HG02943 (cell line): Measurements from ENCODE around the gene TNK1.

Experiments
- ATAC-seq: cut with Tn5 transposase; IDR thresholded peaks from one replicate; pipeline ENCODE4 v1.9.1; 2021; ENCODE audit warnings: mild to moderate bottlenecking, low read depth, moderate library complexity; ENCODE audit not compliant: unreplicated experiment

TNK1 gene

GRCh38 chr17:7408252-7408727 is 27.4 kb downstream of the TNK1 start:
- no peak for ATAC-seq

- ATAC-seq = no peak
Measured at GRCh38 chr17:7408863-7409262, 28.0 kb downstream of the TNK1 start.

DNA sequence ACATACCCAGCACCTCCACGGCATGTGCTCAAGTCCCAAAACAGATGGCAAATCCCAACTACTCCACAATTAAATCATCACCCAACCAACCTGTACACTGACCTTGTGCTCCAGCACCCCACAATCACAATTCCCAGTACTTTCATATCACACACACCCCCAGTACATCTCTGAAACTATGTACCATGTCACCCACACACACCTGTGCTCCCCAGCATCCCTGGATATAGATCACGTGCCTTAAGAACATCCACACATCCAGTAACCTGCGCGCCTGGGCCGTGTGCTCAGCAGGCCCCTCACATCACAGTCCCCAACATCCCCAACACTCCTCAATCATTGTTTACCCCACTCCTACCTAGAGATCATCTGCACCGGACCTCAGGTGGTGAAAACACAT is 28.8 kb downstream of the TNK1 start:
- ATAC-seq = no peak

GRCh38 chr17:7410634-7411426 is 29.9 kb downstream of the TNK1 start:
- ATAC-seq = no peak

DNA sequence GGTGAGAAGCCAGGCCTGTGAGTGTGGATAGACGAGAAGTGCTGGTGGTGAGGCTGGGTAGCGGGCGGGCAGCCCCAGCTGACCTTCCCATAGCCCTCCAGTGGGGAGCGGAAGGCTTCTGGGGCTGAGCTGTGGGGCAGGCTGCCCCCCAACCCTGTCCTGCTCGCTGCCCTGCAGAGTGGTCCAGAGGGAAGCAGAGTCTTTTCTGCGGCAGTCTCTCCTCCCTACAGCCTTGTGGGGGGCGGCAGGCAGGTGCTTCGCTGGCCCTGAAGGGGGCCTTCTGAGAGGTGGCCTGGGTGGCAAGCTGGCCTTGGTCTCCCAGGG is 30.5 kb downstream of the TNK1 start:
- ATAC-seq = no peak

DNA sequence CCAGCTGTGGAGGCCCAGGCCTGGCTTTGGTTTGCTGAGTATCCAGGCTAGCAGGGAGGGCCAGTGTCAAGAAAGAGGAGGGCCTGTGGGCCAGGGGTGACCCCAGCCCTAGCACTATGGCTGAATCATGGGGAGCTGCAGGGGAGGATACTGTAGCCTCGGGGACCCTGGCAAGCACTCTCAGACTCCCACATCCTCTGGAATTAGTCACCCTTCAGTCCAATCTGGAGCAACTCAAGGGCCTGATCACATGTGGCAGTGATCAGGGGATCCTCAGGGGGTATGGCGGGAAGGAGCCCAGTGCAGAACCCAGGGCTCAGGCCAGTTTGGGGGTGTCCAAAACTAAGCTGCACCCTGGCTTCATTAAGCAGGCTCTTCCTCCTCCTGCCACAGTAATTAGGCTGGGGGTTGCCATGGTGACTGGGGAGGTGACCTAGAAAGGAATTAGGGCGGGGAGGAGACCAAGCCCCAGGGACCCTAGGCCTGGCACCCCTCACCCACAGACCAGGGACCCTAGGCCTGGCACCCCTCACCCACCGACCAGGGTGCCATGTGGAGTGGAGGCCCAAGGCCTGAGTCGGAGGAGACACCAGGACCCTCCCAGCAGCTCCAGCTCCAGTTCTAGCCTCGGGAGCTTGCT is 32.6 kb downstream of the TNK1 start:
- ATAC-seq = no peak

- no peak for ATAC-seq
Measured at GRCh38 chr17:7414837-7415236, 33.9 kb downstream of the TNK1 start.

DNA sequence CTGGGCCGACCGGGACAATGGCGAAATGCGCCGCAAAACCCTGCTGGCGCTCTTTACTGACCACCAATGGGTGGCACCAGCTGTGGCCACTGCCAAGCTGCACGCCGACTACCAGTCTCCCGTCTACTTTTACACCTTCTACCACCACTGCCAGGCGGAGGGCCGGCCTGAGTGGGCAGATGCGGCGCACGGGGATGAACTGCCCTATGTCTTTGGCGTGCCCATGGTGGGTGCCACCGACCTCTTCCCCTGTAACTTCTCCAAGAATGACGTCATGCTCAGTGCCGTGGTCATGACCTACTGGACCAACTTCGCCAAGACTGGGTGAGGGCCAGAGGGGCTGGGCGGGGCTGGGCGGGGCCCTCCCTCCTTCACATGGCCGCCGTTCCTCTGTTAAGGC is 34.9 kb downstream of the TNK1 start:
- no peak for ATAC-seq

DNA sequence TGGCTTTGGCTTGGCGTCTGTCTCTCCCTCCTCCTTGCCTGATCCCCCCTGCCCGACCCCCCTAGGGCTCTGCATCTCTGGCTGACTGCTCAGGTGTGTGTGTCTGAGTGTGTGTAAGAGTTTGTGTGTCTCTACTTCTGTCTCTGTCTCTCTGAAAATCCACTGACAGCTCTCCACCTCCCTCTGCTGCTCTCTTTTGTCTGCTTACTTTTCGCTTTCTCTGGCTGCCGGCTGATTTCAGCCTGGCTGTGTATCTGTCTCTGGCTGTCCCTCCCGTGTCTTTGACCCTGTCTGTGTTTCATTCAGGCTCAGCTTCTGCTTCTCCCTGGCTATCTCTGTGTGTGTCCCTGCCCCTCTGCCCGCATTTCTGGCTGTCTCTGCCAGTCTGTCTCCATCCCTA is 35.4 kb downstream of the TNK1 start:
- ATAC-seq = no peak

- ATAC-seq = no peak
Measured at GRCh38 chr17:7417056-7417655, 36.3 kb downstream of the TNK1 start.

DNA sequence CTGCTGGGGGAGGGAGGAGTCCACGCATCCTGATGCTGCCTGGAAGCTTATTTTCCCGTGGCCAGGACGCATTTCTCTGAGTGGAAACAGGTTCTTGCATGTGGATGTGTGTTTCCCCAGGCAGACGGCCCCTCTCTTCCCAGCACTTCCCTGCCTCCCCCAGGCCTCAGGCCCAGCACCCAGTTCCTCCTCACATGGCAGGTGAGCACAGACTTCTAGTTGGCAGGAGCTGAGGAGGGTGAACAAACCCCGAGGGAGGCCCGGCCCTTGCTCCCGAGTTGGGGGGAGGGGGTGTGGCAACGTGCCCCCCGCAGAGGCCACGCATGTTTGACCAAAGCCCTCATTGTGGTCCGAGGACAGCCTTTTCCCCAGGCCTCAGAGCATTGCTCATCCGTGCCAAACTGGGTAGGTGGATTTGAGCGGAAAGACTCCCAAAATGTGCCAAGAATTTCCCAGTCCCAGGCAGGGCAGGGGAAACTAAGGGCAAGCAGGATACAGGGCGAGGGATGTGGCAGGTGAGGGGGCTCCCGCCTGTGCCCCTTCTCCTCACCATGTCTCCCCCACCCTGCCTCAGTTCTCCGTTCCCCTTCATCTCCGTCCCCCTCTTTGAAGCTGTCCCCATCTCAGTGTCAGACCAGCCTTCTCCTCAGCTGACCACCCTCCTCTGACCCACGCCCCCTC is 37.7 kb downstream of the TNK1 start:
- no peak for ATAC-seq

DNA sequence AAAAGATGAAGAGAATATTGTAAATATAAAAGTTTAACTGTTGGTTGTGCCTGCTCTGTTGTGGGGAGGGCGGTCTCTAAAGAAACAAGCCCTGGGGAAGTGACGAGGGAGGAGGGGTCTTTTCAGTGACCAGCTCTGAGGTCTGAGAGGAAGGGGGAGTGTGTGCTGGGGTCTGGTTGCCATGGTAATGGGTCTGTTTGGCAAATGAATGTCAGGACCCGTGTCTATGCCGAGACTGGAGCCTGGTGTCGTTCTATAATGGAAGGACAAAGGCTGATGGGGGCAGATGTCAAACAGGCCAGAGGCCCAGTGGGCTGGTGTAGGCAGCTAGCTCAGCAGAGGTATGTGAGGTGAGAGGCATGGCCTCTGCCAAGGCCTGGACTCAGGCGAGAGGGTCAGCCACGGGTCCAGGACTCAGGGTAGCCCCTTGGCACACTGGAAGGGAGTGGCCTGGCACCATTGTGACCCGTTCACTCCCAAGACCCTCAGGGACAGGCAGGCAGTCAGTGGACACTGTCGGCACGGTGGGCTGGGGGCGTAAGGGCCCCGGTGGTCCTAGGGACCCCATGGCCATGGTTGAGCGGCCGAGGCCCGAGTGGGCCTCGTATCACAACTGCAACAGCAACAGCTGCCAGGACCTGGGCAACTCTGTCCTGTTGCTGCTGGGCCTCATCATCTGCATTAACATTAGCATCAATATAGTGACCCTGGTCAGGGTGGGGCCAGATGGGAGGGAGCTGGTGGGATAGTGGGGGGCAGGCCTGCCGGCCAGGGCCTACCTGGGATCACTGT is 39.1 kb downstream of the TNK1 start, which contains the start of gene SPEM1:
Gene SPEM1 (plus strand): TSS at position 506 of the 792 bp plus-strand sequence. CDS start 61 bp downstream, at position 567.
- no peak for ATAC-seq

DNA sequence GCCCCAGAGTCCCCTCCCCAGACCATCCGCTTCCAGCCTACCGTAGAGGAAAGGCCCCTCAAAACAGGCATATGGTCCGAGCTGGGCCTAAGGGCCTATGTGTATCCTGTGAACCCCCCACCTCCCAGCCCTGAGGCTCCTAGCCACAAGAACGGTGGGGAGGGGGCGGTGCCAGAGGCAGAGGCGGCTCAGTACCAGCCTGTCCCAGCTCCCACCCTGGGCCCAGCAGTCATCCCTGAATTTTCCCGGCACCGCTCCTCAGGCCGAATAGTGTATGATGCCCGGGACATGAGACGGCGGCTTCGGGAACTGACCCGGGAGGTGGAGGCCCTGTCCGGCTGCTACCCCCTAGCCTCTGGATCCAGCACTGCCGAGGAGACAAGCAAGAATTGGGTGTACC is 40.3 kb downstream of the TNK1 start:
- no peak for ATAC-seq

GRCh38 chr17:7423679-7424078 is 42.8 kb downstream of the TNK1 start:
- no peak for ATAC-seq

DNA sequence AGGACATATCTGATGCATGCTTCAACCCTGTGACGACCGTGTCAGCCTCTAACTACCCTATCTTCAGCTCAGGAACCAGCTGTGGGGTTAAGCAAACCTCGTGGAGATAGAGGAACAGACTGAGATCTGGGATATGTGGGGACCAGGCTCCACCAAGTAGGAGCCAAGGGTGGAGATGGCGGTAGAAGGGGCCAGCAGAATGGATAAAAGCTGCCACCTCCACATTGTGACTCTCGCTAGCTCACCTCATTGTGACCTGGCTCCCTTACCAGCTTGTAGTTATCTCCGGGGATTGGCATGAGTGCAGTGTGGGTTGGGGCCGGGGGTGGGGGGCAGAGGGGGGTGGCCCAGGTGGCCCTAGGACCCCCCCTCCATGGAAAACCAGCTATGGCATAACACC is 44.4 kb downstream of the TNK1 start, which contains the start of gene SPEM2:
Gene SPEM2 (plus strand): TSS at position 301 of the 400 bp plus-strand sequence. CDS start 73 bp downstream, at position 374.
- ATAC-seq = no peak

DNA sequence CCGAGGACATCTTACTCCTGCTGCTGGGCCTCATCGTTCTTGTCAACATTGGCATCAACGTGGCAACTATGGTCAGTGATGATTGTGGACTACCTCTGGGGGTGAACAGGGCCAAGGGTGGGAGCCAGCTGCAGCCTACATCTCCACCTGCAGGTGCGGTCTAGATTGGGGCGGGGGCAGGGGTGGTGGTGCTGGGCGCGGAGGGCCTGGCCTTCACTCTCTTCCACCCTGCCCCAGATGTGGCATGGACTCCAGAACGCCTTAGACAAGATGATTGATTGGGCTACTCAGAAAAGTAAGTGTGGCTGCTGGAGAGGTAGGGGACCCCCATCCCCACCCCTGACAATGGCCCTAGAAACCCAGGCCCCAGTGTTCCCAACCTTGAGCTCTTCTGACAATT is 44.9 kb downstream of the TNK1 start:
- no peak for ATAC-seq

DNA sequence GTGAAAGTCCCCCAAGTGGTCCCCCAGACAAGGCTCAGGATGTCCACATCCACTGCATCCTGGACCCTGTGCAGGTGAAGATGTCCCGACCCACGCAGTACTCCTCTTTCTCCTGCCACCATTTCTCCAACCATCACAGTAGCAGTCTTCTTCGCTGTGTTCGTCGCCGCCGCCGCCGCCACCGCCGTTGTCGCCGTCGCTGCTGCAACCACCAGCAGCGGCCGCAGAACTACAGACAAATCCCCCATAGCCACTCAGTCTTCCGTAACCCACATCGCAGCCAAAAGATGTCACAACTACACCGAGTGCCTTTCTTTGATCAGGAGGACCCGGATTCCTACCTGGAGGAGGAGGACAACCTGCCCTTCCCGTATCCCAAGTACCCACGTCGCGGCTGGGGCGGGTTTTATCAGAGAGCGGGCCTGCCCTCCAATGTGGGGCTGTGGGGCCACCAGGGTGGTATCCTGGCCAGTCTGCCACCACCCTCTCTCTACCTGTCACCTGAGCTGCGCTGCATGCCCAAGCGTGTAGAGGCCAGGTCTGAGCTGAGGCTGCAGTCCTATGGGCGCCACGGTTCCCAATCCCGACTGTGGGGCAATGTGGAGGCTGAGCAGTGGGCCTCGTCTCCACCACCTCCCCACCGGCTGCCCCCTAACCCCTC is 45.4 kb downstream of the TNK1 start:
- ATAC-seq = no peak

DNA sequence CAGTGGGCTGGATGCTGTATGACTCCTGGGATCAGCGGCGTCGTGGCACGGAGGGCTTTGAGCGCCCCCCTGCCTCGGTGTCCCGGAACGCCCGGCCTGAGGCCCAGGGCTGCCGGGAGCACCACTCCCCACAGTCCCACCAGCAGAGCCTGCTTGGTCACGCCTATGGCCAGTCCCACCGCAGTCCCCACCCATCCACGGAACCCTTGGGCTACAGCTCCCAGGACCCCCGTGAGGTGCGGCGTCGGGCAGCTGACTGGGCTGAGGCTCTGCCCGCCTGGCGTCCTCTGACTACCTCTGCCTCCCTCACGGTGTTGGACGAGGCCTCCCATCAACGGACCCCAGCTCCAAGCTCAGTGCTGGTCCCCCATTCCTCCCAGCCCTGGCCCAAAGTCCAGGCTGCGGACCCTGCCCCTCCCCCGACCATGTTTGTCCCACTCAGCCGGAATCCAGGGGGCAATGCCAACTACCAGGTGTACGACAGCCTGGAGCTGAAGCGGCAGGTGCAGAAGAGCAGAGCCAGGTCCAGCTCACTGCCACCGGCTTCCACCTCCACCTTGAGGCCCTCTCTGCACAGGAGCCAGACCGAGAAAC is 46.1 kb downstream of the TNK1 start:
- ATAC-seq = no peak

- ATAC-seq = no peak
Measured at GRCh38 chr17:7427549-7427948, 46.7 kb downstream of the TNK1 start.
